ENCODE results near the gene MEIS3.
"Not testable (repeated sequence)": the region's sequence is repeated elsewhere in the genome, so short reads cannot be mapped to it uniquely, and the experiment has no call there.

MEIS3 gene

DNA sequence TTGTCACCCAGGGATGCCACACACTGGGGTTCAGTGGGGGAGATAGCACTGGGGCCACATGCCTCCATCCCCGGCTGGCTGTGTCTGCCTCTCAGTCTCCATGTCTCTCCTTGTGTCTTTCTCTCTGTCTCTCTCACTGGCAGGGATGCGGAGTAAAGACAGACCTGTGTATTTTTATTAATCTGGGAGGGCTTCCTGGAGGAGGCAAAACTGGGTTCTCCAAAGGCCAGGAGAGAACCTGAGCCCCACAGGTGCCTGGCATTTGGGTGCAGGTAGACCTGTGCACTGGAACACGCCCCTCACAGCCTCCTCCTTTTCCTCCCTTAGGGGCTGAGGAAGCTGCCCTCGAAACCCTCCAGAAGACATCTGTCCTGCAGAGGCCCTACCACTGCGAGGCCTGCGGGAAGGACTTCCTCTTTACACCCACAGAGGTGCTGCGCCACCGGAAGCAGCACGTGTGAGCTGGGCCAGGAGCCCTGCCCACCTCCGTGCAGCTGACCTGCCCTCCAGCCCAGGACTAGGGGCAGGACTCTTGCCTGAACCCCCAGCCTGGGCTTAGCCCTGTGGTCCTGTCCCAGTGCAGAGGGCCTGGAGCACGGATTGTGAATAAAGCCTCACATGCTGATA, 37.6 kb downstream of the MEIS3 start:
- DNase-seq, result no peak

DNA sequence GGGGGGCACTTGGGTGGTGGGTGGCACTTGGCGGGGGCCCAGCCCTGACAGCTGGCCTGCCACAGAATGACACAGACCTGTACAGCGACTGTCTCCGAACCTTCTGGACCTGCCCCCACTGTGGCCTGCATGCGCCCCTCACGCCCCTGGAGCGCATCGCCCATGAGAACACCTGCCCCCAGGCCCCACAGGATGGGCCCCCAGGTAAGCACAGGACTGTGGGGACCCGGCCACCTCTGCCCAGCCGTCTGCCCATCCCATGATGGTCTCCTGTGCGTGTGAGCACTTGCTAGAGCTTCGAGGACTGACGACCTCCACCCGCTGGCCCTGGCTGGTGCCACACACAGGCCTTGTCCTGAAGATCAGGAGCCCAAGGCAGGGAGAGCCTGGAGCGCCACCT, 38.2 kb downstream of the MEIS3 start:
- no peak for DNase-seq

DNA sequence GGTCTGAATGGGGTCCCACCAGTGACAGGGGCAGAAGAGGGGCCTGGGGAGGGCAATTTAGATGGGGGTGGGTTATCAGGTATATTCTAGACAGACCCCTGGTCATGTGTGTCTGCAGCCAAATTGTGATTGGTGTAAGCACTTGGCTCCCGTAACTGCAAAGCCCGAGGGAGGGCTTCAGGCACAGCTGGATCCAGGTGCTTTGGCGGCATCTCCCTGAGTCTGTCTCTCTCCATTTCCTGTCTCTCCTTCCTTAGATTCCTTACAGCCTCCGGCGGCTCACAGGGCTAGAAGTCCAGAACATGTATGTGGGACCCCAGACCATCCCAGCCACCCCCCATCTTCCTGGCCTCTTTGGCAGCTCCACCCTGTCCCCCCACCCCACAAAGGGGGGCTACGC, 38.8 kb downstream of the MEIS3 start:
- no peak for DNase-seq

DNA sequence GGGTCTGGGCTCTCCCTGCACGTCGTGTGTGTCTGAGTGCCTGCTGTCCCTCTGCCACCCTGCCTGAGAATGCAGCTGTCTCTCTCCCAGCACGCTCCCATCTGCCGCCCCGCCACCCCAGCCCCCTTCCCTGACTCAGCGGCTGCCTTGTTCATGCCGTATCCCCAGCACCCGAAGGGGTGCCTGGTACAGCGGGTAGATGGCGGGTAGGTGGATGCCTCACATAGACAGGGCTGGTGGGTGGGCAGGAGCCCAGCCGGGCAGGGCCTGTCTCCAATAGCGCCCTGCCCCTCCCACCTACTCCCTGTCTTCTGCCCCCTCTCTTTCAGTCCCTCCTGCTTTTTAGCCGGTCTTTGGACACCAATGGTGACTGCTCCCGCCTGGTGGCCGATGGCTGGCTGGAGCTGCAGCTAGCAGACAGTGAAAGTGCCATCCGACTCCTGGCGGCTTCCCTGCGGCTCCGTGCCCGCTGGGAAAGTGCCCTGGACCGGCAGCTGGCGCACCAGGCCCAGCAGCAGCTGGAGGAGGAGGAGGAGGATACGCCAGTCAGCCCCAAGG, 39.9 kb downstream of the MEIS3 start:
- DNase-seq, result peak; percentile 56

DNA sequence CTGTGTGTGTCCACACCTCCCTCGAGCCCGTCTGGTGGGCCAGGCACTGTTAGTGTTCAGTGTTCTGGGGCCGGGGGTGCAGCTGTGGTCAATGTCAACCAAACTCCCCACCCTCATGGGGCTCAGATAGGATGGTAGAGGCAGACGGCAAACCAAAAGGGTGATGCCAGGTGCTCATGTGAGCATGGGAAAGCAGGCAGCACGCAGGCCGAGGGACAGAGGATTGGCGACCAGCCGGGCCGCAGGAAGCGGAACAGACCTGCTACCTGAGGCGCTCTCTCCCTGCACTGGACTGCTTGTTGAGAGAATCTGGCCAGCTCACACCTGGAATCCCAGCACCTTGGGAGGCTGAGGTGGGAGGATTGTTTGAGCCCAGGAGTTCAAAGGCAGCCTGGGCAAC, 41.1 kb downstream of the MEIS3 start:
- no peak for DNase-seq

DNA sequence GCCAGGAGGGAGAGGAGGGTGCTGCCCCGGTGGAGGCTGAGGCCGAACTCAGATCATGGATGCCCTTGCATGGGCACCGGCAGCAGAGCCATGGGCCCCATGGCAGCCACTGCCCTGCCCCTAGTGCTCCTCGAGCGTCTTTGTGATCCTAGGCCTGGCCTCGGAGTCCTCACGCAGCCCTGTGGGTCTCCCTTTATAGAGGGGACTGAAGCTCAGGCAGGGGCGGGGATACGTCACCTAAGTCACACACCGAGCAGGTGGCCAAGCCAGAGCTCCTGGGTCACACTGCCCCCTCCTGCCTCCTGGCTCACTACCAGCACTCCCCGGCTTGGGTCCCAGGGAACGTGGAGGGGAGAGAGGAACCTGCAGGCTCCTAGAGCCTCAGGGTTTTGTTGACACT, 41.5 kb downstream of the MEIS3 start:
- no peak for DNase-seq

DNA sequence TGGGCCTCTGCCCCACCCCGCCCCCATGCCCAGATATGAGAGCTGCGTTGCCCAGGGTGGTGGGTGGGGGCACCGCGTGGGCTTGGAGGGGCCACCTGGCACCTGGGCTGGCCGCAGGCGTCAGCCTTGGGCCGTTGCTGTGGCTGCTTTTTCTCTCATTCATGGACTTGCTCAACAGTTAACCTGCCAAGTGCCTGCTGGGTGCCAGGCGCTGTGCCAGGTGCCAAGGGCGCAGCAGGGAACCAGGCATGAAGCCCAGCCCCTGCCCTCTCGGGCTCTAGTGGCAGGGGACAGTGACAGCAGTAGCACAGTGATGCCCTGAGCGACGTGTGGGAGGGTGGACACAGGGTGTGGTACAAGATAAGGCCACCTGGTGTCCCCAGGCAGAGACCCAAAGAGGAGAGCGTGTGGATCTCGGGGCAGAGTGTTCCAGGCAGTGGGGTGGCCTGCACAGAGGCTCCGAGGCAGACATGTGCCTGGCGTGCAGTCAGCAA, 42.1 kb downstream of the MEIS3 start:
- no peak for DNase-seq

DNA sequence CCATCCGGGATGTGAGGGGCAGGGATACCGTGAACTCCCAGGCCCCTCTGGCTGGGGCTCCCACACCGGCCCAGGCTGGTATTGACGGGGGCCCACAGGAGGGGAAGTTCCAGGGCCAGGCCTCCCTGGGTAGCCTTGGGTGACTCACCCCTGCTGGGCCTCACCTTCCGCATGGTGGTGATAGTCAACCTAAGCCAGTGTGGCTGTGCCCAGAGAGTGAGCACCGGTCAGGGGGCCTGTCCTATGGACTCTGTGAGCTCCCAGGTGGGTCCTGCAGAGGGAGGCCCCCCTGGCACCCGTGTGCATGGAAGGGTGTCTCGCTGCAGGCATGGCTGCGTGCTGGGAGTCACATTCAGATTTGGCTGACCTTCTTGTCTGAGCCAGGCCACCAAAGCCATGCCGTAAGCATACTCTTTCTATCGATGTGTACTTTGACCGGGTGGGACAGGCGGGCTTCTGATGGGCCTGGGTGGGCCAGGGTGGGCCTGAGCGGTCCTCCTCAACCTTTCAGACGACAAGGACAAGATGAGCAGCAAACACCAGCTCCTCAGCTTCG, 42.7 kb downstream of the MEIS3 start:
- no peak for DNase-seq

DNA sequence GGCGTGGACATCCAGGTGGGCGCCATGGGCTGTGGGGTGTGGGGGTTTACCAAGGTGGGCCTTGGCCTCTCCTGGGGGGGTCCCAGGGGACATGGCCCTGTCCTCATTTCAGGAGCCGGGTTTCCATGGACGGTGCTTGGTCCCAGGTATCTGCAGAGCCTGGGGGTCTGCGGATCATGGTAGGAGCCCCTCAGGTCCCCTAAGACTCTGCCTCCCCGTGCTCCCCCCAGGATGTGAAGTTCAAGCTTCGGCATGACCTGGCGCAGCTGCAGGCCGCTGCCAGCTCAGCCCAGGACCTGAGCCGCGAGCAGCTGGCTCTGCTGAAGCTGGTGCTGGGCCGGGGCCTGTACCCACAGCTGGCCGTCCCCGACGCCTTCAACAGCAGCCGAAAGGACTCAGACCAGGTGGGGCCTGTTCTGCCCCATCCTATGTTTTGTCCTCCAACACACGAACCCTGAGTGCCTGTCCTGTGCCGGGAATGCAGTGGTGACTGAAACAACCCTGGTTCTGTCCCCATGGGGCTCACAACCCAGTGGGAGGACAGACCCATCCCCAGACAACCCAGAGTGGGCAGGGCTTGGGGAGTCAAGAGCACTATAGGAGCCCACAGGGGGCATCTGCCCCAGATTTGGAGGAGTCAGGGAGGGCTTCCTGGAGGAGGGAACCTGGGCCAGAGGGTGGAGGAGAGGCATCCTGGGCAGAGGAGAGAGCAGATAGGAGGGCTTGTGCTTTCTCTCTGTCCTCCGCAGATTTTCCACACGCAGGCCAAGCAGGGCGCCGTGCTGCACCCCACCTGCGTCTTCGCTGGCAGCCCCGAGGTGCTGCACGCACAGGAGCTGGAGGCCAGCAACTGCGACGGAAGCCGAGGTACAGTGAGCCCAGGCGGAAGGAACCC, 43.4 kb downstream of the MEIS3 start:
- no peak for DNase-seq

DNA sequence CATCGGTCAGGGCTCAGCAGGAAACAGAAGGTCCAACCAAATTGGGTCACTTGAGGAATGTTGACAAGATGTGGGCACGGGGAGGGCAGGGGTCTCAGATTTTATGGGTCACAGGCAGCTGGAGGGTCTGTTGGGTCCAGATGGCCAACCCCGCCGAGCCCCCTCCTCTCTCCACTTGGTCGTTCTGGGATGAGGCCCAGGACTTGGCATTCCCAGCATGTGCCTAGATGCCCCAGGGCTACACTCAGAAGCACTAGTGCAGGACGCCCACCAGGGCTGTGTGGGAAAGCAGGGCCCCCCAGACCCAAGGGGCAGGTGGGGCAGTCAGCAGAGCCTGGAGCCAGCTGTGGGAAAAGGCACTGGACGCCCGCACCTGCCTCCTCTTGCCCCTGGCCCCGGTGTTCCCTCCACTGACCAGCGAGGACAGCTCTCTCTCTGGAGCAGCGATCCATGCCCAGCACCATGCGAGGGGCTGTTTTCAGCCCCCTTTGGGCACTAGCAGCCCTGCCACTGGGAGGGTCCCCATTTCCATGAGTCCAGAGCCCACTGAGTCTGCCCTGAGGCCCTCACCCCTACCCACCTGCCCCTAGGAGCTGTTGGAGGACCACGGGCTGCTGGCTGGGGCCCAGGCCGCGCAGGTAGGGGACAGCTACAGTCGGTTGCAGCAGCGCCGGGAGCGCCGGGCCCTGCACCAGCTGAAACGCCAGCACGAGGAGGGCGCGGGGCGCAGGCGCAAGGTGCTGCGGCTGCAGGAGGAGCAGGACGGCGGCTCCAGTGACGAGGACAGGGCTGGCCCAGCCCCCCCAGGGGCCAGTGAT, 44.2 kb downstream of the MEIS3 start:
- DNase-seq, result no peak

DNA sequence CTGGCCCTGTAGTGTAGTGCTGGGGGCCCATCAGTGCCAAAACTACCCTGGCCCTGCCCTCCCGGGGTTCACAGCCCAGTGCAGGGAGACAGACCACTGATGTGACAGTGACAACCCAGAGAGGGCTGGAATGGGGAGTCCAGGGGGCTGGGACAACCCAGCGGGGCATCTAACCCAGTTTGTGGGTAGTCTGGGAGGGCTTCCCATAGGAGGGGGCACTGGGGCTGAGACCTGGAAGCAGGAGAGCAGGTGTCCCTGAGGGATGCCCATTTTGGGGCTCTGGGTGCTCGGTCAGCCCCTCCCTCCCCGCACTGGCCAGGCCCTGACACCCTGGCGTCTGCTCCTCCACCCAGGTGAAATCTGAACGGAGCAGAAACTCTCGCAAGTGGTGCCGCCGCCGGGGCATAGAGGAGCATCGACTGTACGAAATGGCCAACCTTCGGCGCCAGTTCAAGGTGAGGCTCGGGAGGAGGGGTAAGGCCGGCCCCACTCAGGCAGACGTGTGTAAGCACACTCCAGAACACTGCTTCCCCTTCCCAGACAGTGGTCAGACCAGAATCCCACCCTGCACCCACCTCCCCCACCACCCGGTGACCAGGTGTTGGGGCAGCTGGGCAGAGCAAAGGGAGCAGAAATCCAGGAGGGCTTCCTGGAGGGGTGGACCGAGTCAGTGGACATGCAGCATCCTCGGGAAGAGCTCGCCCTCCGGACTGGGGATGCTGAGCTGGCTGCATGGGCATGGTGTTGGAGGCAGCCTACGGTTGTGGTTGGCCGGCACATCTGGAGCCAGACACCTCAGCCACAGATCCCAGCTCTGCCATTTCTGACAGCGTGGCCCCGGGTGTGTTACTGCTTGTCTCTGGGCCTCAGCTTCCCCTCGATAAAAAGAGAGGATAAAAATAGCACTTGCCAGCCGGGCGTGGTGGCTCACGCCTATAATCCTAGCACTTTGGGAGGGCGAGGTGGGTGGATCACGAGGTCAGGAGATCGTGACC, 45.8 kb downstream of the MEIS3 start:
- DNase-seq, result no peak

DNA sequence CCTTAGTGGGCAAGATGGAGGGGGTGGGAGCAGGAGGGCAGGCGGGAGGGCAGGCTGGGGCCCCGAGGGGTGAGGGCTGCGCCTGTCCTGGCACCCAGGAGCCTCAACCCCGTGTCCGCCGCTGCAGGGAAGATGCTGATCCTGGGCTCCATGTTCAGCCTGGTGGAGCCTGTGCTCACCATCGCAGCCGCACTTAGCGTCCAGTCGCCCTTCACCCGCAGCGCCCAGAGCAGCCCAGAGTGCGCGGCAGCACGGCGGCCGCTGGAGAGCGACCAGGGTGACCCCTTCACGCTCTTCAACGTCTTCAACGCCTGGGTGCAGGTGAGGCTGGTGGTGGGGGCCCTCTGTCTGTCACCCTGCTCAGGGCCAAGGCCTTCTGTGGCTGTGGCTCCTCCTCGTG, 46.7 kb downstream of the MEIS3 start:
- DNase-seq, result no peak

DNA sequence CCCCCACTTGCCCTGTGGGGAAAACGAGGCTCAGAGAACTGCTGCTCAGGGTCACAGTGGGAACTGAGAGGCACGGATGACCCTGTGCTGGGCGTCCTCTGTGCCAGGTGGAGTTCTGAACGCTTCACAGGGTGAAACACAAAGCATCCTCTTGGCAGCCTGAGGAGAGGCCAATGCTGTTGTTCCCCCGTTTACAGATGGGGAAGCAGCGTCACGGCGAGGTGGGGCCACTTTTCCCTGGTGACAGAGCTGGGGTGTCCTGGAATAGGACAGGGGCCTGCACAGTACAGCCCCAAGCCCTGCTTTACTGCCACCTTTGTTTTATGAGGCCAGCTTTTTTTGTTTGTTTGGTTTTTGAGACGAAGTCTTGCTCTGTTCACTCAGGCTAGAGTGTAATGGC, 48.1 kb downstream of the MEIS3 start:
- DNase-seq, result no peak

DNA sequence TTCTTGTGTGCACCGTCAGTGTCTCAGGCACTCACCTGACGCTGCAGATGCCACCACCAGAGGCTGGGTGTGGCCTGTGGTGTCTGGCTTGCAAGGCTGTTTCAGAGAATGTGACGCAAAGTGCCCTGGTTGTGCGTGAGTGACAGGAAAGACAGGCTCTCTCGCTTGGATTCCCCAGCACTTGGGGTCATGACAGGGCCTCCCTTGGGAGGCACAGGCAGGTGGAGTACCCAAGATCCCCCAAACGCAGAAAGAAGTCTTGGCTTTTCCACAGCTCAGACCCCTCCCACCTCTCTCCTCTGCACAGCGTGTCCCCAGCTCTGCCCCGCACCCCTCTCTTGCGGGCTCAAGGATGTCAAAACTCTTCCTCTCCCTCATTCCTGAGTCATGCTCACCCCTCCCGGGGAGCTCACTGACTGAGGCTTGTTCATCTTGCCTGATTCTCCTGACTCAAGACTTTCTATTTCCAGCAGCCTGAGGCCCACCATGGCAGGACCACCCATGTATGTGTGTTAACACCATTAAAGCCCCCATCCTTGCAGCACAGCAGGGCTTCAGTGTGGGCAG, 49.2 kb downstream of the MEIS3 start:
- DNase-seq, result no peak

DNA sequence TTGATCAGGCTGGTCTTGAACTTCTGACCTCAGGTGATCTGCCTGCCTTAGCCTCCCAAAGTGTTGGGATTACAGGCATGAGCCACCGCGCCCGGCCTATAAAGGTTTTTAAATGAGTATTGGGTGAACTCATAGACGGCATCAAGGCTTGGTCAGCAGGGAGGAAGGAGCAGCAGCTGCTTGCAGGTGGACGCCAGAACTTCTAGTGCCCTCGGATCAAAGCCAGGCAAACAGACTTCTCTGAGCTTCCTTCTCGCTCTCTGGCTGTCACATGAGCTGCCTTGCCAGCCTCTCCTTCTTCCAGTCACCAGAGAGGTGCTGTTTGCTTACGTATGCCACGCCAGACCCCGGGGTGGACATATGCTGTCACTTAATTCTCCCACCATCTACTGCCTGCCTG, 53.9 kb downstream of the MEIS3 start:
- DNase-seq, result not testable (repeated sequence)

DNA sequence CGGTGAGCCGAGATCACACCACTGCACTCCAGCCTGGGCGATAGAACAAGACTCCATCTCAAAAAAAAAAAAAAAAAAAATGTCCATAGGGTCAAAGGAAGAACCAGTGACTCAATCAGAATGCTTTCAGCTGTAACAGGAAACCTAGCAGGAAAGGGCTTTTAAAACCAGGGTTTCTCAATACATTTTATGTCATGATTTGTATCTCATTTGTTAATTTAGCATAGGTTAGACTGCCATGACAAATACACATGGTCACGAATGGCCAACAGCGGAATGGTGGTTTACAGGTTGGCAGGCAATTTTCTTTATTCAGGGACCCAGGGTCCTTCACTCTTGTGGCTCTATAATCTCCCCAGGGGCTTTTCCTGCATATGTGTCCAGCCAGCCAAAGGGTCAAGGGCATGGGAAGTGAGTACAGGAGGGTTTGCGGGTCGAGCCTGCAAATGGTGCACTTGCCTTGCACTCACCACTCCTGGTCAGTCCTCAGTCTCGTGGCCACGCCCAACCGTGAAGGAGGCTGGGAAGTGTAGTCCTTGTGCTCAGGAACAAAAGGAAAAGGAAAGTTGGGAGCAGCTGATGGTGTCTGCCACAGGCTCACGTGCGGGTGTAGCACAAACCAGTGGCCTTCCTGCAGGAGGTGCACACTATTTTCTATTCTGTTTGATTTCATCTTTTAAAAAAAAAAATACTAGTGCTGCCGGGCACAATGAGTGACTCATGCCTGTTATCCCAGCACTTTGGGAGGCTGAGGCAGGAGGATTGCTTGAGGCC, 55.4 kb downstream of the MEIS3 start:
- DNase-seq, result no peak

DNA sequence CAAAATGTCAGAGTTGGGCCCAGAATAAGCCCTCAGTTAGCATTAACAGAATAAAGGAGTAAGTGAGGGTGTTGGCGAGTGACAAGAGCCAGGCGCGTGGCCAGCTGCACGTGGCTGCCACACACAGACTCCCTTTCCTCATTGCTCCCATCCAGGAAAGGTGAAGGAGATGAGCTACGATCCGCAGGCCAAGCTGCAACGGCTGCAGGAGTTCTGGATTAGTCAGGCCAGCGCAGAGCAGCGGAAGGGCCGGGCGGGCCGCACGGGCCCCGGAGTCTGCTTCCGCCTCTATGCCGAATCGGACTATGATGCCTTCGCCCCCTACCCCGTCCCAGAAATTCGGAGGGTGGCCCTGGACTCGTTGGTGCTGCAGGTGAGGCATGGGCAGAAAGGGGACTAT, 57.0 kb downstream of the MEIS3 start:
- DNase-seq, result no peak

DNA sequence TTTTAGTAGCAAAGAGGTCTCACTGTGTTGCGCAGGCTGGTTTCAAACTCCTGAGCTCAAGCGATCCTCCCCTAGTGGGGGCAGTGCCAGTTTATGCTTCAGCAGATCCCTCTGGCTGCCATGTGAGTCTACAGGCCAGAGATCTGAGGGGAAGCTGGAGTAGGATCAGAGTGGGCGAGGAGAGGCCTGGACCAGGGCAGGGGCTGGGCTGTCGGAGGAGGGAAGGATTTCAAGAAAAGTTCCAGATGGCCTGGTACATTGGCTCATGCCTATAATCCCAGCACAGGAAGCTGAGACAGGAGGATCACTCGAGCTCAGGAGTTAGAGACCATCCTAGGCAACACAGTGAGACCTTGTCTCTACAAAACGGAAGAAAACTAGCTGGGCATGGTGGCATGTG, 60.4 kb downstream of the MEIS3 start:
- no peak for DNase-seq

DNA sequence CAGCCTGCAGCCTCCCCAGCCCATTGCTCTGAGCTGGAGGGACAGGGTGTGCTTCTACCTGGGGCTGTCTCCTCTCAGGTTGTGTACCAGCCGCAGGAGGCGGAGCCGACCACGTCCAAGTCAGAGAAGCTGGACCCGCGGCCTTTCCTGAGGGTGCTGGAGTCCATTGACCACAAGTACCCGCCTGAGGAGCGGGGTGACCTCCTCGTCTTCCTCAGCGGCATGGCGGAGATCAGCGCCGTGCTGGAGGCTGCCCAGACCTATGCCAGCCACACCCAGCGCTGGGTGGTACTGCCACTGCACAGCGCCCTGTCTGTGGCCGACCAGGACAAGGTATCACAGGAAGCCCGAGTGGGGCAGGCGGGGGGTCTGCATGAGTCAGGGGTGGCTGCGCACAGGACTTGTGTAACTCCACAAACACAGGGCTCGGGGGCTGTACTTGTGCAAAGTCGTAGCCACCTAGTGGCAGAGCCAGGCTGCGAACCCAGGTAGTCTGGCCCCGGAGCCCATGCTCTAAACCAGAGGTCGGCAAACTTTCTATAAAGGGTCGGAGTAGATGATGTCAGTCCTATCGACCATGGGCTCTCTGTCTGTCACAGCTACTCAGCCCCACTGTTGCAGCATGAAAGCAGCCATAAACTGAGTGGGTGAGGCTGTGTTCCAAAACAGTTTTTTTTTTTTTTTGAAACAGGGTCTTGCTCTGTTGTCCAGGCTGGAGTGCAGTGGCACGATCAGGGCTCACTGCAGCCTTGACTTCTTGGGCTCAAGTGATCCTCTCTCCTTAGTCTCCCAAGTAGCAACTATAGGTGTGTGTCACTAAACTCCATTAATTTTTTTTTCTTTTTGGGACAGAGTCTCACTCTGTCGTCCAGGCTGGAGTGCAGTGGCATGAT, 61.3 kb downstream of the MEIS3 start:
- no peak for DNase-seq

Data from NCI-H524 treated with DMSO at 0.1 percent for 48 hours (cell line).